ENCODE data around the gene GRM2. TPM values are rescaled to one million over a fixed set of nuclear protein-coding genes. Genes with fewer than 3 reads are reported as not detected.

The GRM2 gene
- total RNA-seq, 2 donors from 2014 or later = 0.32 to 5.5 TPM

GRCh38 chr3:51702156-51702555 is 4.7 kb upstream of the GRM2 start:
- TF ChIP-seq CTCF (IDR thresholded peaks at IDR 0.05) = no peak
- TF ChIP-seq POLR2AphosphoS5 (IDR thresholded peaks at IDR 0.05) = no peak
- no peak for TF ChIP-seq POLR2A (IDR thresholded peaks at IDR 0.05)
- WGBS = 96% methylated on average over 2 of the region's 2 CpGs
- H3K27me3 ChIP-seq (replicated peaks; ENCODE audit: insufficient read depth) = no peaks in the 10 kb centered on the region
- H3K27ac ChIP-seq = no peak overlapping the region
- H3K9me3 ChIP-seq = no peaks in the 10 kb centered on the region
- DNase-seq (ENCODE audit: low spot score) = no peak
- intact Hi-C loops (cut with DNase I) = no loop called here
- H3K4me1 ChIP-seq (replicated peaks) = no peaks in the 10 kb centered on the region
- H3K4me3 ChIP-seq = no peak overlapping the region
- H3K36me3 ChIP-seq = peaks cover 10 to 16% of the 10 kb centered on the region in 2 donors

GRCh38 chr3:51703068-51703760 is 3.7 kb upstream of the GRM2 start:
- Histone ChIP-seq H3K4me3 (no peak overlapping the region), H3K9me3 (no peaks in the 10 kb centered on the region), H3K27me3 (replicated peaks; ENCODE audit: insufficient read depth) (no peaks in the 10 kb centered on the region), H3K36me3 (peaks cover 10 to 16% of the 10 kb centered on the region in 2 donors), H3K27ac (no peak overlapping the region), H3K4me1 (replicated peaks) (no peaks in the 10 kb centered on the region)
- TF ChIP-seq POLR2A (IDR thresholded peaks at IDR 0.05) (no peak), POLR2AphosphoS5 (IDR thresholded peaks at IDR 0.05) (no peak)
- no peak for DNase-seq (ENCODE audit: low spot score)
- 41% methylated on average over 6 of the region's 6 CpGs for WGBS
- intact Hi-C loops (cut with DNase I) = no loop called here

GRCh38 chr3:51703761-51704510 is 2.9 kb upstream of the GRM2 start:
- Histone ChIP-seq H3K36me3 (peaks cover 10 to 16% of the 10 kb centered on the region in 2 donors), H3K4me3 (no peak overlapping the region), H3K9me3 (no peaks in the 10 kb centered on the region), H3K27me3 (replicated peaks; ENCODE audit: insufficient read depth) (no peaks in the 10 kb centered on the region), H3K27ac (no peak overlapping the region), H3K4me1 (replicated peaks) (no peaks in the 10 kb centered on the region)
- WGBS = 71% methylated on average over 10 of the region's 12 CpGs
- DNase-seq (ENCODE audit: low spot score) = no peak
- intact Hi-C loops (cut with DNase I) = no loop called here
- TF ChIP-seq POLR2A (IDR thresholded peaks at IDR 0.05) = no peak
- no peak for TF ChIP-seq CTCF (IDR thresholded peaks at IDR 0.05)
- no peak for TF ChIP-seq POLR2AphosphoS5 (IDR thresholded peaks at IDR 0.05)

GRCh38 chr3:51704511-51704950 is 2.3 kb upstream of the GRM2 start:
- no peaks in the 10 kb centered on the region for H3K9me3 ChIP-seq
- TF ChIP-seq POLR2A (IDR thresholded peaks at IDR 0.05) = no peak
- TF ChIP-seq POLR2AphosphoS5 (IDR thresholded peaks at IDR 0.05) = no peak
- no peak for TF ChIP-seq CTCF (IDR thresholded peaks at IDR 0.05)
- H3K36me3 ChIP-seq = peaks cover 10 to 13% of the 10 kb centered on the region in 2 donors
- H3K4me3 ChIP-seq = no peak overlapping the region
- no peak overlapping the region for H3K27ac ChIP-seq
- intact Hi-C loops (cut with DNase I) = no loop called here
- no peak for DNase-seq (ENCODE audit: low spot score)
- H3K4me1 ChIP-seq (replicated peaks) = no peaks in the 10 kb centered on the region
- no peaks in the 10 kb centered on the region for H3K27me3 ChIP-seq (replicated peaks; ENCODE audit: insufficient read depth)
- WGBS = 86% methylated on average over 4 of the region's 4 CpGs

GRCh38 chr3:51705276-51706020 is 1.4 kb upstream of the GRM2 start:
- intact Hi-C loops (cut with DNase I) = no loop called here
- TF ChIP-seq POLR2AphosphoS5 (IDR thresholded peaks at IDR 0.05) = no peak
- no peak for TF ChIP-seq CTCF (IDR thresholded peaks at IDR 0.05)
- no peaks in the 10 kb centered on the region for H3K9me3 ChIP-seq
- DNase-seq (ENCODE audit: low spot score) = no peak
- peaks cover 1 to 3% of the 10 kb centered on the region in 2 donors for H3K36me3 ChIP-seq
- H3K27me3 ChIP-seq (replicated peaks; ENCODE audit: insufficient read depth) = no peaks in the 10 kb centered on the region
- no peak overlapping the region for H3K27ac ChIP-seq
- H3K4me3 ChIP-seq = no peak overlapping the region
- WGBS = 79% methylated on average over 8 of the region's 8 CpGs
- no peaks in the 10 kb centered on the region for H3K4me1 ChIP-seq (replicated peaks)

Measured in prostate gland (tissue), 2 donors.